OCI-LY3 (cell line): ENCODE results near the gene RING1.

ENCODE experiments used
- EZH2phosphoT487 ChIP-seq: fragments of 200-600 bp; shearing (Covaris generic); IDR thresholded peaks from 2 replicates; pipeline ENCODE4 v1.6.1; 2018; ENCODE audit warnings: antibody characterized with exemption, mixed run types, low read depth
- TF ChIP-seq, protein P1 (sequence below): fragments of 200-600, 300-600 bp; sonication (generic); IDR thresholded peaks from 2 replicates; pipeline ENCODE4 v1.5.1; 2014; ENCODE audit warnings: antibody characterized with exemption, low read length, low read depth

DNA sequence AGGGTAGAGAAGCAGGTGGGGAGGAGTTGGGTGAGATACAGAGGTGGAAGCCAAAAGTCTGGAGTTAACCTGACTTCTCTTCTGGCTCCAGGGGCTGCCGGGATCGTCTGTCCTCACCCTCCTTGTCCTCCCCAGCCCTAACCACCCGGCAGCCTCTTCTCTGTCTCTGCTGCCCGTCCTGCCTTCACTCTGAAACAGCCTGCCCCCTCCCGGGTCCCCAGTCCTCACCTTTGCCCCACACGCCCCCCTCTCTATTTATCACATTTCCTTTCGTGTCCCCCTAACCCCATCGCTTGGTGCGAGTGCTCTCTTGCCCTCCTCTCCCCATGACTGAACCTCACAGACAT is 5.7 kb downstream of the RING1 start:
- TF ChIP-seq, protein P1, sequence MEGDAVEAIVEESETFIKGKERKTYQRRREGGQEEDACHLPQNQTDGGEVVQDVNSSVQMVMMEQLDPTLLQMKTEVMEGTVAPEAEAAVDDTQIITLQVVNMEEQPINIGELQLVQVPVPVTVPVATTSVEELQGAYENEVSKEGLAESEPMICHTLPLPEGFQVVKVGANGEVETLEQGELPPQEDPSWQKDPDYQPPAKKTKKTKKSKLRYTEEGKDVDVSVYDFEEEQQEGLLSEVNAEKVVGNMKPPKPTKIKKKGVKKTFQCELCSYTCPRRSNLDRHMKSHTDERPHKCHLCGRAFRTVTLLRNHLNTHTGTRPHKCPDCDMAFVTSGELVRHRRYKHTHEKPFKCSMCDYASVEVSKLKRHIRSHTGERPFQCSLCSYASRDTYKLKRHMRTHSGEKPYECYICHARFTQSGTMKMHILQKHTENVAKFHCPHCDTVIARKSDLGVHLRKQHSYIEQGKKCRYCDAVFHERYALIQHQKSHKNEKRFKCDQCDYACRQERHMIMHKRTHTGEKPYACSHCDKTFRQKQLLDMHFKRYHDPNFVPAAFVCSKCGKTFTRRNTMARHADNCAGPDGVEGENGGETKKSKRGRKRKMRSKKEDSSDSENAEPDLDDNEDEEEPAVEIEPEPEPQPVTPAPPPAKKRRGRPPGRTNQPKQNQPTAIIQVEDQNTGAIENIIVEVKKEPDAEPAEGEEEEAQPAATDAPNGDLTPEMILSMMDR, result no peak
- no peak for TF ChIP-seq EZH2phosphoT487
